Measurements from ENCODE around the gene TM9SF3.
"Not testable (repeated sequence)": the region's sequence is repeated elsewhere in the genome, so short reads cannot be mapped to it uniquely, and the experiment has no call there.

Gene TM9SF3

GRCh38 chr10:96560966-96561887, 25.6 kb downstream of the TM9SF3 start:
- FAIRE-seq = peak; percentile 56

GRCh38 chr10:96560489-96560888, 26.3 kb downstream of the TM9SF3 start:
- FAIRE-seq = no peak

- peak; percentile 95 for FAIRE-seq
These were observed 30.8 kb downstream of the TM9SF3 start for GRCh38 chr10:96556003-96556402.

GRCh38 chr10:96555330-96555729, 31.5 kb downstream of the TM9SF3 start:
- FAIRE-seq = no peak

GRCh38 chr10:96548589-96548988, 38.2 kb downstream of the TM9SF3 start:
- FAIRE-seq = no peak

GRCh38 chr10:96545558-96545957, 41.3 kb downstream of the TM9SF3 start:
- FAIRE-seq = not testable (repeated sequence)

GRCh38 chr10:96541921-96542320, 44.9 kb downstream of the TM9SF3 start:
- no peak for FAIRE-seq

- FAIRE-seq = no peak
These were observed 46.6 kb downstream of the TM9SF3 start for GRCh38 chr10:96540240-96540639.

GRCh38 chr10:96538683-96539082, 48.1 kb downstream of the TM9SF3 start:
- peak; percentile 78 for FAIRE-seq

- FAIRE-seq = peak; percentile 86
These were observed 50.7 kb downstream of the TM9SF3 start for GRCh38 chr10:96536129-96536528.

GRCh38 chr10:96532523-96532922, 54.3 kb downstream of the TM9SF3 start:
- no peak for FAIRE-seq

- FAIRE-seq = no peak
These were observed 57.1 kb downstream of the TM9SF3 start for GRCh38 chr10:96529634-96530279.

GRCh38 chr10:96524741-96525140, 62.1 kb downstream of the TM9SF3 start:
- FAIRE-seq = no peak

GRCh38 chr10:96517284-96517683, 69.5 kb downstream of the TM9SF3 start:
- FAIRE-seq = no peak

GRCh38 chr10:96516337-96516736, 70.5 kb downstream of the TM9SF3 start:
- no peak for FAIRE-seq

GRCh38 chr10:96513698-96514561, 72.9 kb downstream of the TM9SF3 start, which contains the start of gene TLL2:
Gene TLL2 (minus strand): TSS chr10:96513926. CDS start chr10:96513685, 241 bp downstream.
- FAIRE-seq = no peak

- no peak for FAIRE-seq
These were observed 73.5 kb downstream of the TM9SF3 start for GRCh38 chr10:96513305-96513697.

GRCh38 chr10:96512524-96513304, 74.1 kb downstream of the TM9SF3 start:
- no peak for FAIRE-seq

- FAIRE-seq = no peak
These were observed 75.5 kb downstream of the TM9SF3 start for GRCh38 chr10:96511044-96511945.

- no peak for FAIRE-seq
These were observed 77.7 kb downstream of the TM9SF3 start for GRCh38 chr10:96509017-96509641.

- no peak for FAIRE-seq
These were observed 79.8 kb downstream of the TM9SF3 start for GRCh38 chr10:96507044-96507443.

Measured in A204.1 (cell line).